ENCODE measurements around the gene MYL2.

GRCh38 chr12:110919720-110920119 lies 659 bp downstream of the MYL2 start:
- TF ChIP-seq CTCF (IDR thresholded peaks at IDR 0.05), result no peak
- TF ChIP-seq POLR2A (IDR thresholded peaks at IDR 0.05), result no peak
- no peak for TF ChIP-seq EP300 (IDR thresholded peaks at IDR 0.05)

Data from tibial nerve (tissue), 4 donors.